IPS-11a (cell line): ENCODE data around the gene HKDC1.
"Not testable (repeated sequence)": the region's sequence is repeated elsewhere in the genome, so short reads cannot be mapped to it uniquely, and the experiment has no call there.

ENCODE experiments used
- H3K4me3 ChIP-seq: one replicate; pipeline ENCODE4 v1.5.1; 2013; ENCODE audit warnings: low read depth, low read length, control low read depth

Gene HKDC1

DNA sequence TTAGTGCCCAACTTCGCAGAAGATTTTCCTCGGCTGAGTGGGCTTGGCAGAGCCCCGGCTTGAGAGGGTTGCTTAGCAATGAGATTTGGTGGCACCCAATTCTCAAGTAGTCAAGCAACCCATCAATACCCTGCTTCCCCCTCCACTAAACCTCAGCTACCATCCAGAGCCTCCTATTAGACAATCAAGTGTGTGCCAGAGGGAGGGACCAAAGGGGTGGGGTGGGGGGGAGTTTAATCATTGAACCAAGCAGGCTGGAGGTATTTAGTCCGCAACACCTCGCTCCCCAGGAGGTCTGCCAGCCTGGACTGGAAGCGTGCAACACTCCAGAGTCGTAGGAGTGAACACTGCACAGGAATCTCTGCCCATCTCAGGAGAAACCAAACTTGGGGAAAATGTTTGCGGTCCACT lies at the start of gene HKDC1:
Gene HKDC1, plus strand, starts transcription at position 292 of the 411 bp plus-strand sequence. Its CDS starts 104 bp downstream, at position 396.
- no peak within 1 kb of the TSS for H3K4me3 ChIP-seq

GRCh38 chr10:69172241-69172982 lies 47.7 kb upstream of the HKDC1 start:
- no peak overlapping the region for H3K4me3 ChIP-seq

GRCh38 chr10:69175326-69175725 lies 44.8 kb upstream of the HKDC1 start:
- H3K4me3 ChIP-seq: not testable (repeated sequence)

- no peak overlapping the region for H3K4me3 ChIP-seq
Observed at GRCh38 chr10:69176823-69177222, 43.3 kb upstream of the HKDC1 start.

- H3K4me3 ChIP-seq: peak overlapping the region; percentile 96
Observed at GRCh38 chr10:69179089-69179742, 40.9 kb upstream of the HKDC1 start.

- peak within 1 kb of the TSS; percentile 96 for H3K4me3 ChIP-seq
Observed at GRCh38 chr10:69179743-69180524, 40.2 kb upstream of the HKDC1 start, which contains the start of gene SUPV3L1. SUPV3L1 (plus strand) TSS chr10:69180234; CDS start chr10:69180292, 58 bp downstream.

- H3K4me3 ChIP-seq: peak overlapping the region; percentile 96
Observed at GRCh38 chr10:69180525-69181204, 39.5 kb upstream of the HKDC1 start.

DNA sequence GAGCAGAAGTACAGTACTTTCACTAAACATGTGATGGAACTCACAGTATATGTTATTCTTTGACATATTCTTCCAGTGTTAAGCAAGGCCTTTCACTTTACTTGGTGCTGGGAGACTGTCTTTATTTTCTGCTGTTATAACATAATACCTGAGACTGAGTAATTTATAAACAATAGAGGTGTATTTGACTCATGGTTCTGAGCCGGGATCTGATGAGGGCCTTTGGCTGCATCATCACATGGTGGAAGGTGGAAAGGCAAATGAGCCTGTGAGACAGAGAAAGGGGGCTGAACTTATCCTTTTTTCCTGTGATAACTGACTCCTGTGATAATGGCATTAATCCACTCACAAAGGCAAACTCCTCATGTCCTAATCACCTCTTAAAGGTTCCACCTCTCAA lies 38.7 kb upstream of the HKDC1 start:
- no peak overlapping the region for H3K4me3 ChIP-seq

GRCh38 chr10:69182005-69182404 lies 38.1 kb upstream of the HKDC1 start:
- no peak overlapping the region for H3K4me3 ChIP-seq

DNA sequence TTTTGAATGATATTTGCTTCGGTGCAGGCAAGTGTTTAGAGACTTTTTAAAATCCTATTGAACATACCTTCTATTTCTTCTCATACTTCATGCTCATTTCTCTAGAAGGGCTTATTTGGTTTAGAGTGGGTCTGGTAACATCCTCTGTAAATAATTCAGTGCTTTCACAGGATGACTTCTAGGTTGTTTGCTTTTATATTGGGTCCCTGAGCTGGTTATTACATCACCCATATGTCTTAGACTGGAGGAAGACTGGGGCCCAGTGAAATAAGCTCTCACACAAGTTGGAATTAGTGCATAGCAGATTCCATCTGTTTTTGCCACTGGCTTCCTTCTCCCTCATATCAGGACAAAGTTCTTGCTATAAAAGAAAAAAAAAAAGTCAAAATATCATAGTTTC lies 33.6 kb upstream of the HKDC1 start:
- H3K4me3 ChIP-seq: no peak overlapping the region

DNA sequence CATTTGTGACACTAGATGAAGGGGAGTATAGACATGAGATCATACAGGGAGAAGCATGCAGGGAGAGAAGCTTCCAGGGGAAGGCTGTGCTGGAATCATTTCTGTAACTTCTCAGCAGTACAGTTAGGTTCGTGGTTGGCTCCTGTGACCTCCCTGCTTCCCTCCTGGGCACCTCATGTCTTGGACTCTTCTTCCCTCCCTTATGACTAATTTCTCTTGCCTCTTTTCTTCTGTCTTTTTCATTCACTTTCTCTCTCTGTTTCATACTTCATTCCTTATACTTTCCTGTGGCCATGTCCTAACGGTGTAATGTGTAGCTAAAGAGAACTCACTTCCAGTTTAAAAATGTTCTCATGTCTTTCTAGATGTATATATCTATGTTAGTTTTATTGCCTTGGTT lies 19.1 kb upstream of the HKDC1 start:
- H3K4me3 ChIP-seq: no peak overlapping the region

DNA sequence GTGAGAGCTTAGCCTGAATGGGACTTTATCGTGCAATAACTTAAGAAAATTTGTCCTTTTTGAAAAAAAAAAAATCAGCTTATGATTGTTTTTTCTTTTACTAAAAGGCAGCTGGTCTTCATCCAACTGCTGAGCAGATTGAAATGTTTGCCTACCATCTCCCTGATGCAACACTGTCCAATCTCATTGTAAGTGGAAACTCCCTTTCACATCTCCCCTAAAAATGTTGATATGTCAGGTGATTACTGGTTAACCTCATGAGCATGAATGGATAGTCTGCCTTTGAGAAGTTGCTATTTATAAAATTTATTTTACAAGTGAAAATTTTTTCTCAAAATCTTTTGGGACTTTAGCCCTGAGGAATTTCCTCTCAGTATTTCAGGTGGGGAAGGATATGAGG lies 17.8 kb upstream of the HKDC1 start:
- H3K4me3 ChIP-seq: no peak overlapping the region

DNA sequence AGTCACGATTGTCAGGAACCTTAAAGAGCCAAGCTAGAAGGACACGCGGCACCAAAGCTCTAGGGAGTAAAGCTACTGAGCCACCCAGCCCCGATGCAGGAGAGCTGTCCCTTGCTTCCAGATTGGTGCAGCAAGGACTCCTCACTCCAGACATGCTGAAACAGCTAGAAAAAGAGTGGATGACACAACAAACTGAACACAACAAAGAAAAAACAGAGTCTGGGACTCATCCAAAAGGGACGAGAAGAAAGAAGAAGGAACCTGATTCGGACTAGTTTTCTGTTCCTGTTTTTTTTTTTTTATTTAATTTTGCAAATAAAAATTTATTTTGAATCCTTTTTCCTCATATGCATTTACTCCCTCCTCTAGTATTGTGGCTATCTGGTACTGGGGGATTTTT lies 11.4 kb upstream of the HKDC1 start:
- no peak overlapping the region for H3K4me3 ChIP-seq

GRCh38 chr10:69209787-69210484 lies 10.2 kb upstream of the HKDC1 start:
- no peak overlapping the region for H3K4me3 ChIP-seq

- H3K4me3 ChIP-seq: no peak overlapping the region
Observed at GRCh38 chr10:69211104-69211503, 9.0 kb upstream of the HKDC1 start.

- no peak overlapping the region for H3K4me3 ChIP-seq
Observed at GRCh38 chr10:69211524-69211923, 8.6 kb upstream of the HKDC1 start.

- no peak overlapping the region for H3K4me3 ChIP-seq
Observed at GRCh38 chr10:69213591-69214311, 6.4 kb upstream of the HKDC1 start.

GRCh38 chr10:69214666-69215131 lies 5.4 kb upstream of the HKDC1 start:
- no peak overlapping the region for H3K4me3 ChIP-seq

DNA sequence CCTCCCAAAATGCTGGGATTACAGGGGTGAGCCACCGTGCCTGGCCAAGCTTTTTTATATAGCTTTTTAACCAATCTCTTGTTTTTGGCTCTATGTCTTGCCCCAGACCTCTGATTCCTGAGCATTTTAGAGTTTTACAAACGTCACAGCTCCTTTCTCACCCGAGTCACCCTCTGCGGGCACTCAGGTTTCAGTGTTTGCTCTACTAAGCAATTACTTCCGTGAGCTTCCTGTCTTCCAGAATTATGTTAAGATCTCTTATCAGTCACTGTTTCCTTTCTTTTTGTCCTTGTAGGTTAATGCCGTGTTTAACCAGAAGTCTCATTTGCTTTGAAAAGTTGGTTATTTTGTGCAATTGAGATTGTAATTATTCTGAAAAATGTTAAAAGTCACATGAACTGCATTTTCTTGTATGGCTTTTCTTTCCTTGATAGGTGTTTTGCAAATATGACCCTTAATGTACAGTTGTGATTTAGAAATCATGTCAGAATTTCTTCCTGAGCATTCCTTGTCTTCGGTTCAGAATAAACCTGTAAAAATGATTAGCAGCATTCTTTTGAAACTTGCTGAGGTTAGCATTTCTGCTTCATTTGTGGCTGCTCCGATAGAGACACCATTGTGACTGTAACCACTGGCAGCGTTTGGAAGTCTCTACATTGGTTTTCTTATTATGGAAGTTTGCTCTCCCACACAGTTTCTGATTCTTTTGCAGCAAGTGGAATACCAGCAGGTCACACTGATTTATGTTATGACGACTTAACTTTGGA lies 4.5 kb upstream of the HKDC1 start:
- H3K4me3 ChIP-seq: no peak overlapping the region
